Measurements from ENCODE around the gene CAT.
A peak's percentile ranks its signal among the peaks of the same experiment; 100 is the strongest.

The CAT gene

DNA sequence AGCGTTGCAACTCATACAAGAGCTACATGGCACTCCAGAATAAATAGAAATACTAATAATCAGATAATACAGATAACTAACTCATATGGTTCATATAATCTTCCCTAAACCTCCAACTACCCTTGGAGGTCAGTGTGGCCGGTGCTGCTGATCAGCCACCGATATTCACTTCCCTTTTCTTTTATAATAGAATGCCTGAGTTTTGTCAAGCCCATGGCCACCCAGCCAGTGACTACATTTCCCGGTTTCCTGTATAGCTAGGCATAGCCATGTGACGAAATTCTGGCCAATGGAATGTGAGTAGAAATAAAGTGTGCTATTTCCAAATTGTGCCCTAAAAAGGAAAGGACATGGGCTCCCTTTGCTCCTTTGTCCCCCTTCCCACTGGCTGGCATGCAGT is 5.9 kb upstream of the CAT start:
- TF ChIP-seq CTCF (IDR thresholded peaks at IDR 0.05; ENCODE audit: low read length, missing control alignments): no peak
- no peak for DNase-seq (ENCODE audit: low read depth)
- H3K4me3 ChIP-seq (replicated peaks; ENCODE audit: low read depth, low read length): no peak overlapping the region

- DNase-seq (ENCODE audit: low read depth): no peak
- no peak for TF ChIP-seq CTCF (IDR thresholded peaks at IDR 0.05; ENCODE audit: low read length, missing control alignments)
- no peak overlapping the region for H3K4me3 ChIP-seq (replicated peaks; ENCODE audit: low read depth, low read length)
Observed at GRCh38 chr11:34433899-34434298, 4.8 kb upstream of the CAT start.

DNA sequence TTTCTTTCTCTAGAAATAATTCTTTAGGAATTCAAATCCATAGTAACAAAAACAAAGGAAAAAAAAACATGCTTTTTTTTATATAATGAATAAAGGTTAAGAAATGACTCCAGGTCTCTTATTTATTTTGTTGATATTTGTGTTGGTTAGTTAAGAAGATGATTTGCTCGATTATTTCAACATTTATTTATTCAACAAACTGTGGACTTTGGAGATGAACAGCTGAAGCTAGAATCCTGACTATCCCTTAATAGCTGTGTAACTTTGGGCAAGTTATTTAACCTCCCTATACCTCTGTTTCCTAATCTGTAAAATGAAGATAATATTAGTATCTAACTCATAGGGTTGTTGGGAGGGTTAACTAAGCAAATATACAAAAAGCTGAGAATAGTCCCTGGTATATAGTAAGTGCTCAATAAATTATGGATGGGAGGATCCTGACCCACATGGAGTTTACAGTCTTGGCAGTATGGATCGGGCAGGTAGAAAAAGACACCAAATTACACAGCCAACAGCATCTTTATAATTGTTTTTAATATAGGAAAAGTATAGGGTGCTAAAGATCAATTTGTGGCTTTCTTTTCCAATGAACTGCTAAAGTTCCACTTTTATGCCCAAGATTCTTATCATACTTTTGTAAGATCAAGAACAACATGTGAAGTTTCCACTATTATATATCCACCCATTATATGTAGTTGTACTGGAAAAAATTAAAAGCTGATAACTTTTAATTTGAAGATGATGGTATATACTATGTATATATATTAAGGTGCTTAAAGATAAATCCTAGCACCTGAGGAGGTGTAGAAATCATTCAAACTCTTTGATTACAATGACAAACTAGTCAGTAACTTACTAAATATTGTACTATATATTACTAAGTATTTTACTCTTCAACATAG is 1.3 kb upstream of the CAT start:
- H3K4me3 ChIP-seq (replicated peaks; ENCODE audit: low read depth, low read length): peak overlapping the region; percentile 81
- DNase-seq (ENCODE audit: low read depth): no peak
- no peak for TF ChIP-seq CTCF (IDR thresholded peaks at IDR 0.05; ENCODE audit: low read length, missing control alignments)

- TF ChIP-seq CTCF (IDR thresholded peaks at IDR 0.05; ENCODE audit: low read length, missing control alignments): no peak
- DNase-seq (ENCODE audit: low read depth): no peak
- peak overlapping the region; percentile 81 for H3K4me3 ChIP-seq (replicated peaks; ENCODE audit: low read depth, low read length)
Observed at GRCh38 chr11:34439610-34440198, 970 bp downstream of the CAT start.

DNA sequence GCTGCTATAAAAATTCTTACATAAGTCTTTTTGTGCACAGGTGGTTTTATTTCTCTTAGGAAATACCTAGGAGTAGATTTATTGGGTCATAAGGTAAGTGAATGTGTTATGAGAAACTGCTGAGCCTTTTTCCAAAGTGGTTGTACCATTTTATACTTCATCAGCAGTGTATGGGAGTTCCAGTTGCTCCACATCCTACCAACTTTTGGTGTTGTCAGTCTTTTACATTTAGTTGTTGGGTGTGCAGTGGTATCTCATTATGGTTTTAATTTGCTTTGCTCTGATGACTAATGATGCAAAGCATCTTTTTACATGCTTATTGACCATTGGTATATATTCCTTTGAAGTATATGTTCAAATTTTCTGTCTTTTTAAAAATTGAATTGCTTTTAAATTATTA is 3.1 kb downstream of the CAT start:
- TF ChIP-seq CTCF (IDR thresholded peaks at IDR 0.05; ENCODE audit: low read length, missing control alignments): no peak
- no peak for DNase-seq (ENCODE audit: low read depth)
- H3K4me3 ChIP-seq (replicated peaks; ENCODE audit: low read depth, low read length): no peak overlapping the region

DNA sequence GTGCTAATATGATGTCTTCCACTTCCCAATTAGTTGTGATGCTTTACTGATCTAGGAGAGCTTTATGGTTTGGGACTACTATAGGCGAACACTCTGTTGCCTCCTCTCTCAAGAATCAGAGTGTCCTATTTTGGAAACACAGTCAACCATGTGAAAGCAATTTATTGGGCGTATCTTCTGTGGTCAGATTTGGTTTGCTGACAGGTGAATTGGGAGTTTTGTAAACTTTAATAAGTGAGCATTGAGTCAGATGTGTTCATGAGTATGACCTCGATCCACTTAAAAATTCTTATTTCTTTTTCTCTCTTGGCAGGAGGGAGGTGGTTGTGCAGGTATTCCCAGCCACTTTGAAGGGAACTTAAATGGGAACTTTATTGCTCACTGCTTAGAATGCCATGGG is 4.4 kb downstream of the CAT start:
- no peak for DNase-seq (ENCODE audit: low read depth)
- no peak for TF ChIP-seq CTCF (IDR thresholded peaks at IDR 0.05; ENCODE audit: low read length, missing control alignments)
- H3K4me3 ChIP-seq (replicated peaks; ENCODE audit: low read depth, low read length): no peak overlapping the region
